ENCODE results near the gene ALAS1. TPM values are rescaled to one million over a fixed set of nuclear protein-coding genes. Genes with fewer than 3 reads are reported as not detected.

Gene ALAS1
- total RNA-seq, 3 donors from 2014 or later, result 25.9 to 34.7 (median 33.3) TPM

- Histone ChIP-seq H3K4me3 (no peak overlapping the region), H3K27me3 (no peaks in the 10 kb centered on the region), H3K9me3 (no peaks in the 10 kb centered on the region), H3K27ac (no peak overlapping the region), H3K4me1 (no peaks in the 10 kb centered on the region), H3K36me3 (peaks cover 13% of the 10 kb centered on the region)
- TF ChIP-seq CTCF (IDR thresholded peaks at IDR 0.05), result no peak
- TF ChIP-seq POLR2AphosphoS5 (IDR thresholded peaks at IDR 0.05), result no peak
- TF ChIP-seq POLR2A (IDR thresholded peaks at IDR 0.05), result no peak
- intact Hi-C loops (cut with DNase I; ENCODE audit: low total_unique reads), result no loop called here
- DNase-seq (ENCODE audit: low spot score in 2 of 2), result no peak
Observed at GRCh38 chr3:52259448-52259847, 61.5 kb downstream of the ALAS1 start.

GRCh38 chr3:52262447-52262846, 64.5 kb downstream of the ALAS1 start:
- H3K27ac ChIP-seq, result no peak overlapping the region
- H3K36me3 ChIP-seq, result peaks cover 9% of the 10 kb centered on the region

More at GRCh38 chr3:52262447-52262846, 64.5 kb downstream of the ALAS1 start:
- Histone ChIP-seq H3K4me3 (no peak overlapping the region), H3K27me3 (no peaks in the 10 kb centered on the region), H3K4me1 (no peaks in the 10 kb centered on the region), H3K9me3 (no peaks in the 10 kb centered on the region)
- DNase-seq (ENCODE audit: low spot score in 2 of 2), result no peak
- intact Hi-C loops (cut with DNase I; ENCODE audit: low total_unique reads), result no loop called here
- no peak for TF ChIP-seq CTCF (IDR thresholded peaks at IDR 0.05)

Other genes starting within 250 kb of the ALAS1 start
- under 1 TPM in 1 of 3 donors, not detected in 2; 0.16 TPM for gene GPR62, start 242.8 kb upstream of the ALAS1 start, total RNA-seq
- 10 to 100 TPM; 36.2 to 51.8 (median 51.2) TPM for gene PCBP4, start 230.7 kb upstream of the ALAS1 start, total RNA-seq
- gene ABHD14B, start 224.1 kb upstream of the ALAS1 start, total RNA-seq, result 100 to 1,000 TPM in 1 of 3 donors, 10 to 100 TPM in 2; 62.3 to 122 (median 74.3) TPM
- gene ABHD14A, start 223.1 kb upstream of the ALAS1 start, total RNA-seq, result 10 to 100 TPM; 16.1 to 32.6 (median 17.1) TPM
- 10 to 100 TPM; 40.0 to 49.2 (median 46.4) TPM for gene ACY1, start 214.6 kb upstream of the ALAS1 start, total RNA-seq
- gene RPL29, start 202.3 kb upstream of the ALAS1 start, total RNA-seq, result 1,000 to 10,000 TPM; 1,890 to 2,530 (median 2,229) TPM
- 10 to 100 TPM in 1 of 3 donors, 1 to 10 TPM in 2; 7.0 to 11.1 (median 8.6) TPM for gene DUSP7, start 141.6 kb upstream of the ALAS1 start, total RNA-seq
- 1 to 10 TPM; 1.9 to 2.7 (median 2.6) TPM for gene POC1A, start 43.7 kb upstream of the ALAS1 start, total RNA-seq
- gene TLR9, start 27.5 kb downstream of the ALAS1 start, total RNA-seq, result under 1 TPM in 1 of 3 donors, not detected in 2; 0.29 TPM
- gene TWF2, start 41.0 kb downstream of the ALAS1 start, total RNA-seq, result 10 to 100 TPM; 52.7 to 84.5 (median 65.2) TPM
- 10 to 100 TPM; 15.4 to 31.2 (median 20.2) TPM for gene PPM1M, start 47.6 kb downstream of the ALAS1 start, total RNA-seq
- gene WDR82, start 80.5 kb downstream of the ALAS1 start, total RNA-seq, result 10 to 100 TPM; 49.6 to 53.1 (median 52.1) TPM
- gene GLYCTK, start 89.7 kb downstream of the ALAS1 start, total RNA-seq, result 10 to 100 TPM in 1 of 3 donors, 1 to 10 TPM in 2; 7.3 to 17.8 (median 9.5) TPM
- 10 to 100 TPM in 2 of 3 donors, 1 to 10 TPM in 1; 7.5 to 11.5 (median 10.8) TPM for gene DNAH1, start 118.2 kb downstream of the ALAS1 start, total RNA-seq
- 10 to 100 TPM; 51.8 to 78.1 (median 65.5) TPM for gene BAP1, start 211.8 kb downstream of the ALAS1 start, total RNA-seq
- gene PHF7, start 212.5 kb downstream of the ALAS1 start, total RNA-seq, result 10 to 100 TPM; 11.8 to 18.1 (median 12.4) TPM
- gene SEMA3G, start 246.9 kb downstream of the ALAS1 start, total RNA-seq, result 100 to 1,000 TPM in 1 of 3 donors, 10 to 100 TPM in 2; 12.3 to 255 (median 70.1) TPM